Urinary bladder (tissue), 4 donors: ENCODE results near the gene FUS. TPM values are rescaled to one million over a fixed set of nuclear protein-coding genes. Genes with fewer than 3 reads are reported as not detected.

Experiments
- DNase-seq: peaks from one replicate; pipeline ENCODE4 v3.0.0-alpha.2; 2015; ENCODE audit errors: extremely low spot score
- H3K27ac ChIP-seq: one replicate; pipeline ENCODE4 v1.5.1; 2013; ENCODE audit warnings: low read depth, mild to moderate bottlenecking, moderate library complexity
- H3K36me3 ChIP-seq: one replicate; pipeline ENCODE4 v1.6.1; 2013; ENCODE audit warnings: mild to moderate bottlenecking, moderate library complexity; ENCODE audit not compliant: insufficient read depth
- H3K4me1 ChIP-seq: one replicate; pipeline ENCODE4 v1.6.1; 2013; ENCODE audit warnings: mild to moderate bottlenecking, moderate library complexity; ENCODE audit not compliant: insufficient read depth
- H3K4me3 ChIP-seq: one replicate; pipeline ENCODE4 v1.5.1; 2013; ENCODE audit warnings: low read depth, low read length
- WGBS: extraction: QIAGEN DNeasy Blood & Tissue Kit; methylation state at CpG from one replicate; pipeline ENCODE4 v1.1.7; 2013; 5-methylcytosine and 5-hydroxymethylcytosine counted together
- polyA plus RNA-seq: library from polyadenylated mRNA; stranded (reverse); fragments of 200-250 nt; gene quantifications from one replicate; pipeline ENCODE4 v1.2.3, GENCODE V29; 2013
- total RNA-seq: library from RNA; depleted of rRNA; stranded (reverse); fragments of >200 nt; gene quantifications from one replicate; pipeline ENCODE4 v1.2.3, GENCODE V29; 2014
- donor health status: healthy with polysubstance abuse.
- donor health status: healthy.

FUS gene
- total and polyA plus RNA-seq, 2 donors: 81.6 to 159 TPM

GRCh38 chr16:31214708-31215286 is 34.9 kb downstream of the FUS start:
- Histone ChIP-seq H3K27ac (no peak overlapping the region), H3K36me3 (no peaks in the 10 kb centered on the region), H3K4me3 (peak overlapping the region; percentile 27), H3K4me1 (no peaks in the 10 kb centered on the region)
- WGBS: 5% methylated on average over 58 of the region's 58 CpGs
- no peak for DNase-seq

DNA sequence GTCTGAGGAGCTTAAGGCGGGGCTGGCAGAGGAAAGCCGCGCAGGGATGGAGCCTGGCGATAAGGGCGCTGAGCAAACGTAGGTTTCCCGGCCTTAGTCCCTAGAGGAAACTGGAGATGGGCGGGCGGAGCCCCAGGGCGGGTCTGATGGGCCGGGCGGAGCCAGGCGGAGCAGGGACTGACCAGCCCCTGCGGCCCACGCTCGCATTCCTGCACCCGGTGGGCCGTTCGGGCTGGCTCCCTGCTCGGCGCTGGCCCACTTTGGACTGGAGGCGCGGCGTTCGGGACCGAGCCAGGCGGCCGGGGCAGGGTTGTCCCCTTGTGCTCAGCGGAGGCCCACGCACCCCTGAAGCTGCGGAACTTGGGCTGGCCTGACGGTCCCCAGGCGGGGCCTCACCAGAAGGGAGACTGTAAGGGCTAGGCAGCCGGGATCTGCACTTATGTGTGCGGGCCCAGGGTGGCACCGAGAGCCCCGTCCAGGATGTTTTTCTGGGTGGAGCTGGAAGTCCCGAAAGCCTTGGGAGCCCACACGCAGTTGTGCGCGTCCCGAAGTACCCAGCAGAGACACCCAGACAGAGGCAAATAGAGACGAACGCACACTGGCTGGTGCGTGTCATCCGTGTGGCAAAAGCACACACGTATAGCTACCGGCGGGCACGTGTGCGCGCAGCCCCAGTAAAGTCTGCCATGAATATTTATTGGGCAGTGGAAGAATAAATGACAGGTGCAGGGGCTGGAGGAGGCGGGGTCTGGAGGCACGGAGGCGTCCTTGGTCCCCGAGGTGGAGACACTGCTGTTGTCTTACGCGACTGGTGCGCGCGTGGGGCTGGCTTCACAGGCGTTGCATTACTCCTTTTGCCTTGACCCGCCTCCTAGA is 35.6 kb downstream of the FUS start:
- no peaks in the 10 kb centered on the region for H3K4me1 ChIP-seq

GRCh38 chr16:31216422-31217135 is 36.6 kb downstream of the FUS start, which contains the start of gene PYDC1:
PYDC1 (minus strand) TSS chr16:31217135; CDS start chr16:31217028, 107 bp downstream.
- no peak for DNase-seq
- Histone ChIP-seq H3K36me3 (no peaks in the 10 kb centered on the region), H3K4me1 (no peaks in the 10 kb centered on the region), H3K27ac (no peak within 1 kb of the TSS), H3K4me3 (peak within 1 kb of the TSS; percentile 11)
- WGBS: 4% methylated on average over 52 of the region's 52 CpGs

More for the DNA sequence above, 35.6 kb downstream of the FUS start:
- Histone ChIP-seq H3K27ac (no peak overlapping the region), H3K4me3 (peak overlapping the region; percentile 27), H3K36me3 (no peaks in the 10 kb centered on the region)
- no peak for DNase-seq
- under 1% methylated on average over 63 of the region's 63 CpGs for WGBS

DNA sequence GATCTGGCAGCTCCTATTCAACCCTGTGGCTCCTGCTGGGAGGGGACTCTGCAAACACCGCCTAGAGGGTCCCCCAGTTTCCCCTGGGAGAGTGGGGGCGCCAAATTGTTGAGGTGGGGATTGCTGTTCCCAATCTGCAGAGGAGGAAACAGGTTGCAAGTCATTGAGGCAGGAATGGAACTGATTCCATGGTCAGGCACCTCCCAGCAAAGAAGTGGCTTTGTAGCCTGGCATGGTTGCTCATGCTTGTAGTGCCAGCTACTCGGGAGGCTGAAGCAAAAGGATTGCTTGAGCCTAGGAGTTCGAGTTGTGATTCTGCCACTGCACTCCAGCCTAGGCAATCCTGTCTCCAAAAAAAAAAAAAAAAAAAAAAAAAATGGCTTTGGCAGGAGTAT is 37.2 kb downstream of the FUS start:
- DNase-seq: no peak
- WGBS: 23% methylated on average over 4 of the region's 4 CpGs
- Histone ChIP-seq H3K36me3 (no peaks in the 10 kb centered on the region), H3K27ac (no peak overlapping the region), H3K4me3 (no peak overlapping the region), H3K4me1 (no peaks in the 10 kb centered on the region)

- Histone ChIP-seq H3K36me3 (no peaks in the 10 kb centered on the region), H3K27ac (no peak overlapping the region), H3K4me1 (no peaks in the 10 kb centered on the region), H3K4me3 (no peak overlapping the region)
- WGBS: 88% methylated on average over 15 of the region's 15 CpGs
- DNase-seq: no peak
These were observed 39.3 kb downstream of the FUS start for GRCh38 chr16:31219154-31219741.

DNA sequence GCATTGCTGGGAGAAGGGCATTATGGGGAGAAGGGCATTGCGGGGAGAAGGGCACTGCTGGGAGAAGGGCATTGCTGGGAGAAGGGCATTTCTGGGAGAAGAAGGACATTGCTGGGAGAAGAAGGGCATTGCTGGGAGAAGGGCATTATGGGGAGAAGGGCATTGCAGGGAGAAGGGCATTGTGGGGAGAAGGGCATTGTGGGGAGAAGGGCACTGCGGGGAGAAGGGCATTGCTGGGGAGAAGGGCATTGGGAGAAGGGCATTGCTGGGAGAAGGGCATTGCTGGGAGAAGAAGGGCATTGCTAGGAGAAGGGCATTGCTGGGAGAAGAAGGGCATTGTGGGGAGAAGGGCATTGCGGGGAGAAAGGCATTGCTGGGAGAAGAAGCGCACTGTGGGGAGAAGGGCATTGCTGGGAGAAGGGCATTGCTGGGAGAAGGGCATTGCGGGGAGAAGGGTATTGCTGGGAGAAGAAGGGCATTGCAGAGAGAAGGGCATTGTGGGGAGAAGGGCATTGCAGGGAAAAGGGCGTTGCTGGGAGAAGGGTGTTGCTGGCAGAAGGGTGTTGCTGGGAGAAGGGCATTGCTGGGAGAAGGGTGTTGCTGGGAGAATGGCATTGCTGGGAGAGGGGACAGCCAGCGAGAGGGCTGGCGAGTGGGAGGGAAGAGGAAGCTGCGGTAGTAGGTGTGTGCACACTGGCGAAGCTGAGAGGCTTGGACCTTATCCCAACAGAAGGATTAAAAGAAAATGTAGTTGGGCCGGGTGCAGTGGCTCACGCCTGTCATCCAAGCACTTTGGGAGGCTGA is 41.6 kb downstream of the FUS start:
- no peak for DNase-seq
- WGBS: 74% methylated on average over 12 of the region's 12 CpGs
- no peak overlapping the region for H3K4me3 ChIP-seq
- no peaks in the 10 kb centered on the region for H3K4me1 ChIP-seq
- no peak overlapping the region for H3K27ac ChIP-seq
- no peaks in the 10 kb centered on the region for H3K36me3 ChIP-seq

DNA sequence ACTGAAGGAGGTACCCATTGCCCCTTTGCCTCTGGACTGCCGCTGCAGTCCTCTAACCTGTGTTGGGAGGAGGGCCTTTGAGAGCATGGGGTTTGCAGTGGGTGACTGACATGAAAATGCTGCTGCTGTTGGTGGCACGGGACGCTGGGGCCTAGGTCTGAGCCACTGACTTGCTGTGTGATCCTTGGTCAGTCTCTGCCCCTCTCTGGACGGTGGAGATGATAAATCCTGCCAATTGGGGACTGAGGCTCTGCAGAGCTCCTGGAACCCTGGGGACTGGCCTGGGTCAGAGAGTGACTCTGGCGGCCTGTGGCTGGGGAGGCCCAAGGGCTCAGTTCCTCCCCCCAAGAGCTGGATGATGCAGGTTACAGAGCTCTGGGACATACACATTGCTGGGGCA is 43.1 kb downstream of the FUS start:
- WGBS: 89% methylated on average over 5 of the region's 5 CpGs
- no peak for DNase-seq
- no peaks in the 10 kb centered on the region for H3K36me3 ChIP-seq
- H3K27ac ChIP-seq: no peak overlapping the region
- no peaks in the 10 kb centered on the region for H3K4me1 ChIP-seq
- no peak overlapping the region for H3K4me3 ChIP-seq

- no peak for DNase-seq
- WGBS: 77% methylated on average over 80 of the region's 80 CpGs
- no peaks in the 10 kb centered on the region for H3K4me1 ChIP-seq
- H3K36me3 ChIP-seq: no peaks in the 10 kb centered on the region
- no peak overlapping the region for H3K27ac ChIP-seq
- no peak overlapping the region for H3K4me3 ChIP-seq
These were observed 44.4 kb downstream of the FUS start for GRCh38 chr16:31224092-31224955.

DNA sequence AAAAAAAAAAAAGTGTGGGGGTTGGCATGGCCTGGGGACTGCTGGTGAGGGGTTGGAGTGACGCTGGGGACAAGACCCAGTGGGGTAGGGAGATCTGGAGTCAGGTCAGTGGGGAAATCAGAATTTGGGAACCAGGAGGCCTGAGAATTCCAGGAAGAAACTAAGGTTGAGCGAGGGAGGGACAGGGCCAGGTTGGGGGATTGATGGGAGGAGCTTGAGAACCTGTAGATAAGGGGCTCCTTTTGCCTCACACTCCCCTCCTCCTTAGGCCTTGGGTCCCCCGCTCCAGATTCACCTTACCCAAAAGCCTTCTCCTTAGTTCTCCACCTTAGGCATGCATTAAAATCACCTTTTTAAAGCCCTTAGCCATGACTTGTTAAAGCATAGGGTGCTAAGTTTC is 45.3 kb downstream of the FUS start:
- Histone ChIP-seq H3K4me1 (no peaks in the 10 kb centered on the region), H3K36me3 (no peaks in the 10 kb centered on the region), H3K27ac (no peak overlapping the region), H3K4me3 (no peak overlapping the region)
- 94% methylated on average over 3 of the region's 3 CpGs for WGBS
- no peak for DNase-seq

DNA sequence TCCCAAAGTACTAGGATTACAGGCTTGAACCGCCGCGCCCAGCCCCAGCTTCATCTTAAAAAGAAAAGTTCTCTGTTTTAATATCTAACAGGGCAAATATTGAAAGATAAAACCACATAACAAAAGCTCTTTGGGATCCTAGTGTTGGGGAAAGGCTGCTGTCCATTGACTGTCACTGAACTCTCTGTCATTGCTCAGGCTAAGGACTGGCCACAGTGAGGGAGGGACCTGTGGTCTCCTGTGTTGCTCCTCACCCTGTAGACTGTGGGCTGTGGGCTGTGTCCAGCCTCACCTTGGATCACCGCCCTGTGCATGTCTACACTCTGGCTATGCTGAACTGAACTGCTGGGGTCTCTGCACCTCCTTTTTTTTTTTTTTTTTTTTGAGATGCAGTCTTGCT is 48.3 kb downstream of the FUS start:
- H3K27ac ChIP-seq: no peak overlapping the region
- no peak overlapping the region for H3K4me3 ChIP-seq
- WGBS: 97% methylated on average over 4 of the region's 4 CpGs
- DNase-seq: no peak
- no peaks in the 10 kb centered on the region for H3K36me3 ChIP-seq
- no peaks in the 10 kb centered on the region for H3K4me1 ChIP-seq

GRCh38 chr16:31229501-31229900 is 49.6 kb downstream of the FUS start:
- H3K4me3 ChIP-seq: no peak overlapping the region
- WGBS: 53% methylated on average over 10 of the region's 10 CpGs
- H3K27ac ChIP-seq: no peak overlapping the region
- H3K4me1 ChIP-seq: no peaks in the 10 kb centered on the region
- DNase-seq: no peak
- H3K36me3 ChIP-seq: no peaks in the 10 kb centered on the region

- no peaks in the 10 kb centered on the region for H3K4me1 ChIP-seq
- H3K36me3 ChIP-seq: no peaks in the 10 kb centered on the region
- no peak overlapping the region for H3K4me3 ChIP-seq
- H3K27ac ChIP-seq: no peak overlapping the region
- no peak for DNase-seq
- 53% methylated on average over 4 of the region's 4 CpGs for WGBS
These were observed 58.1 kb downstream of the FUS start for GRCh38 chr16:31238041-31238440.
